Thyroid gland (tissue), 4 donors: Measurements from ENCODE around the gene PMP22.
A peak's percentile ranks its signal among the peaks of the same experiment; 100 is the strongest.

Experiments
- CTCF ChIP-seq, 6 experiments: fragments of 200-600 bp in 3 of 6; fragments of 450-650 bp in 3 of 6; sonication (generic) in 3 of 6; IDR thresholded peaks; one replicate each; pipeline ENCODE4 v1.5.1; 2016 to 2019; ENCODE audit warnings: antibody characterized with exemption in 6 of 6, mild to moderate bottlenecking in 2 of 6, inconsistent platforms in 1 of 6, moderate library complexity in 1 of 6
- POLR2A ChIP-seq, 2 donors: fragments of 450-650 bp; IDR thresholded peaks; one replicate each; pipeline ENCODE4 v1.6.1; 2017; ENCODE audit warnings: antibody characterized with exemption in 2 of 2, mild to moderate bottlenecking in 2 of 2, moderate library complexity in 1 of 2

DNA sequence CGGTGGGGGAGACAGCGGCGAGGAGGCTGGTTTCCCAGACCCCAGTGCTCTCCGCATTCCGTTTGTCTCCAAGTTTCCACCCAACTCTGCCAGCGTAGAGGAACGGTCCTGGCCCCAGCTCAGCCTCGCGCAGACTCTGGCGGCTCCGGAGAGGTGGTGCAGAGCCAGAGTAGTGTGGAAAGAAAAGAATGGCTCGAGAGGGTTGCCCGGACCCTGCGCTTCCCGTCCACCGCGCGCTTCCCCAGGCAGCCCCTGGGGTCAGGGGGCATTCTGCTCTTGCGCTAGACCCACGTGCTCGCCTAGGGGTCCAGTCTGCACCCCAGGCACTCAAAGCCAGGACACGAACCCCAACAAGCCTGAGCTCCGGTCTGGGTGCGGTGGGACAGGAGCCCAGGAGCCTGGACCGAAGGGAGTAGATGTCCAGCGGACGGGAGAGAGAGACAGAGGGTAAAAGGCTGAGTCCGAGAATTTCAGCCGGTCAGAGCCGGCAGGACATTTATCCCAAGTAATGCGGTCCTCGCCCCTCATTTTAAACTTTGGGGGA is 3.8 kb downstream of the PMP22 start:
- peak in 1 of 6 experiments; percentile 57 for TF ChIP-seq CTCF (IDR thresholded peaks at IDR 0.05)
- TF ChIP-seq POLR2A (IDR thresholded peaks at IDR 0.05) = peak in 1 of 2 donors; percentile 38
